ENCODE data around the gene MEF2B.

- TF ChIP-seq FOXP2 (optimal IDR thresholded peaks at IDR 0.05; ENCODE audit: borderline replicate concordance, extremely low read depth, extremely low read length, insufficient read depth) (no peak), POLR2AphosphoS5 (IDR thresholded peaks at IDR 0.05; ENCODE audit: low read depth, low read length) (no peak), TAF1 (IDR thresholded peaks at IDR 0.05; ENCODE audit: borderline replicate concordance, insufficient read depth, low read length) (no peak), SIN3A (IDR thresholded peaks at IDR 0.05; ENCODE audit: borderline replicate concordance, insufficient read depth, low read length) (no peak)
- TF ChIP-seq, protein P1, sequence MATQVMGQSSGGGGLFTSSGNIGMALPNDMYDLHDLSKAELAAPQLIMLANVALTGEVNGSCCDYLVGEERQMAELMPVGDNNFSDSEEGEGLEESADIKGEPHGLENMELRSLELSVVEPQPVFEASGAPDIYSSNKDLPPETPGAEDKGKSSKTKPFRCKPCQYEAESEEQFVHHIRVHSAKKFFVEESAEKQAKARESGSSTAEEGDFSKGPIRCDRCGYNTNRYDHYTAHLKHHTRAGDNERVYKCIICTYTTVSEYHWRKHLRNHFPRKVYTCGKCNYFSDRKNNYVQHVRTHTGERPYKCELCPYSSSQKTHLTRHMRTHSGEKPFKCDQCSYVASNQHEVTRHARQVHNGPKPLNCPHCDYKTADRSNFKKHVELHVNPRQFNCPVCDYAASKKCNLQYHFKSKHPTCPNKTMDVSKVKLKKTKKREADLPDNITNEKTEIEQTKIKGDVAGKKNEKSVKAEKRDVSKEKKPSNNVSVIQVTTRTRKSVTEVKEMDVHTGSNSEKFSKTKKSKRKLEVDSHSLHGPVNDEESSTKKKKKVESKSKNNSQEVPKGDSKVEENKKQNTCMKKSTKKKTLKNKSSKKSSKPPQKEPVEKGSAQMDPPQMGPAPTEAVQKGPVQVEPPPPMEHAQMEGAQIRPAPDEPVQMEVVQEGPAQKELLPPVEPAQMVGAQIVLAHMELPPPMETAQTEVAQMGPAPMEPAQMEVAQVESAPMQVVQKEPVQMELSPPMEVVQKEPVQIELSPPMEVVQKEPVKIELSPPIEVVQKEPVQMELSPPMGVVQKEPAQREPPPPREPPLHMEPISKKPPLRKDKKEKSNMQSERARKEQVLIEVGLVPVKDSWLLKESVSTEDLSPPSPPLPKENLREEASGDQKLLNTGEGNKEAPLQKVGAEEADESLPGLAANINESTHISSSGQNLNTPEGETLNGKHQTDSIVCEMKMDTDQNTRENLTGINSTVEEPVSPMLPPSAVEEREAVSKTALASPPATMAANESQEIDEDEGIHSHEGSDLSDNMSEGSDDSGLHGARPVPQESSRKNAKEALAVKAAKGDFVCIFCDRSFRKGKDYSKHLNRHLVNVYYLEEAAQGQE (IDR thresholded peaks at IDR 0.05; ENCODE audit: insufficient read depth in 1 of 2, low read depth in 2 of 2, low read length in 2 of 2): no peak
Measured at GRCh38 chr19:19155495-19156219, 14.4 kb downstream of the MEF2B start.

All from PFSK-1 (cell line).